GM12878 (cell line): ENCODE measurements around the gene TTC19. TPM values are rescaled to one million over a fixed set of nuclear protein-coding genes. Genes with fewer than 3 reads are reported as not detected.

ENCODE experiments used
- ATAC-seq: fragments of 200-7000 bp; cut with Tn5 transposase; 3 replicates; pipeline ENCODE4 v1.9.1; 2020; ENCODE audit warnings: mild to moderate bottlenecking, moderate library complexity
- BruUV-seq: library from RNA; stranded (reverse); fragments of 400-500 nt; replicated peaks from 2 replicates; lab custom pipeline; 2021; lab: Mats Ljungman, UMichigan
- CTCF ChIA-PET: fragments of 300-600 bp; sonication (Branson Sonifier 250); formaldehyde crosslinking; extraction: SDS; loops from one replicate; lab custom pipeline; 2021; ENCODE audit warnings: inconsistent platforms; lab: Yijun Ruan, JAX
- POLR2A ChIA-PET: fragments of 350-600 bp; formaldehyde crosslinking; extraction: SDS; loops from one replicate; lab custom pipeline; 2021; ENCODE audit warnings: inconsistent platforms; lab: Charles Lee
- RAD21 ChIA-PET: fragments of 300-600 bp; sonication (Branson Sonifier 250); formaldehyde crosslinking; loops from one replicate; lab custom pipeline; 2023; ENCODE audit warnings: antibody characterized with exemption; ENCODE audit not compliant: unreplicated experiment; lab: Charles Lee
- SMC1A ChIA-PET: fragments of 300-600 bp; sonication (Branson Sonifier 250); formaldehyde crosslinking; loops from one replicate; lab custom pipeline; 2023; ENCODE audit not compliant: unreplicated experiment, uncharacterized antibody; lab: Charles Lee
- DNase-seq: peaks from one replicate; pipeline ENCODE4 v3.0.0-alpha.2; 2011; ENCODE audit warnings: low read depth, low spot score
- FAIRE-seq: peaks from 3 replicates; lab custom pipeline; 2011; peaks lifted over from hg19 to GRCh38; lab: Jason Lieb, UNC
- H2AFZ ChIP-seq: 2 replicates; pipeline ENCODE4 v1.6.0; 2011; ENCODE audit warnings: low read depth, low read length, control low read depth; ENCODE audit not compliant: control insufficient read depth
- H3K27ac ChIP-seq: 2 replicates; pipeline ENCODE4 v1.5.1; 2011; ENCODE audit warnings: control low read depth; ENCODE audit not compliant: control insufficient read depth, insufficient read depth
- H3K27me3 ChIP-seq, 2 experiments: replicated peaks in 1 of 2; 2 replicates each; pipeline versions ENCODE4 v1.6.0 to v1.6.1; 2011; ENCODE audit warnings: low read length in 1 of 2; ENCODE audit not compliant: control insufficient read depth in 2 of 2, insufficient read depth in 2 of 2
- H3K36me3 ChIP-seq, 2 experiments: 2 replicates each; pipeline ENCODE4 v1.5.1; 2011; ENCODE audit warnings: low read length in 1 of 2; ENCODE audit not compliant: control insufficient read depth in 2 of 2, insufficient read depth in 2 of 2
- H3K4me1 ChIP-seq: 2 replicates; pipeline ENCODE4 v1.6.1; 2011; ENCODE audit warnings: mild to moderate bottlenecking, low read length, moderate library complexity, mixed read lengths; ENCODE audit not compliant: control insufficient read depth, insufficient read depth
- H3K4me2 ChIP-seq: 2 replicates; pipeline ENCODE4 v1.6.0; 2011; ENCODE audit warnings: control low read depth; ENCODE audit not compliant: control insufficient read depth, insufficient read depth
- H3K4me3 ChIP-seq: fragments of 200-600 bp; sonication (generic); 2 replicates; pipeline ENCODE4 v1.5.1; 2016
- H3K79me2 ChIP-seq: 2 replicates; pipeline ENCODE4 v1.6.0; 2011; ENCODE audit warnings: low read length; ENCODE audit not compliant: control insufficient read depth, insufficient read depth
- H3K9ac ChIP-seq: 2 replicates; pipeline ENCODE4 v1.8.0; 2011; ENCODE audit warnings: low read length, control low read depth, mixed read lengths; ENCODE audit not compliant: control insufficient read depth, insufficient read depth
- H3K9me3 ChIP-seq: replicated peaks from 3 replicates; pipeline ENCODE4 v1.5.1; 2011; ENCODE audit warnings: mild to moderate bottlenecking, low read length; ENCODE audit not compliant: control insufficient read depth, insufficient read depth
- H4K20me1 ChIP-seq: 2 replicates; pipeline ENCODE4 v1.6.0; 2011; ENCODE audit not compliant: control insufficient read depth, insufficient read depth
- CEBPB ChIP-seq, 2 experiments: fragments of 150-350 bp in 1 of 2; IDR thresholded peaks; 2 replicates each; pipeline ENCODE4 v1.6.1; 2012 to 2014; ENCODE audit warnings: low read depth in 2 of 2, low read length in 2 of 2, borderline replicate concordance in 1 of 2, inconsistent platforms in 1 of 2
- FOXM1 ChIP-seq: IDR thresholded peaks from 2 replicates; pipeline ENCODE4 v1.6.1; 2012; ENCODE audit warnings: low read depth, mild to moderate bottlenecking, inconsistent platforms, low read length, moderate library complexity
- NFXL1 ChIP-seq: fragments of 450-650 bp; IDR thresholded peaks from 2 replicates; pipeline ENCODE4 v1.6.1; 2017; ENCODE audit warnings: antibody characterized with exemption, mild to moderate bottlenecking, borderline replicate concordance
- NRF1 ChIP-seq: conservative IDR thresholded peaks from 2 replicates; pipeline ENCODE4 v1.6.1; 2011; ENCODE audit warnings: mild to moderate bottlenecking, low read depth, low read length, improper control_type of control experiment
- POU2F2 ChIP-seq: IDR thresholded peaks from 3 replicates; pipeline ENCODE4 v1.6.1; 2011; ENCODE audit warnings: low read depth, mild to moderate bottlenecking, low read length, borderline replicate concordance
- ZNF207 ChIP-seq: fragments of 450-650 bp; IDR thresholded peaks from 2 replicates; pipeline ENCODE4 v1.6.1; 2014; ENCODE audit warnings: antibody characterized with exemption, mild to moderate bottlenecking, borderline replicate concordance
- ZSCAN29 ChIP-seq: fragments of 450-650 bp; IDR thresholded peaks from 2 replicates; pipeline ENCODE4 v1.6.1; 2017; ENCODE audit warnings: mild to moderate bottlenecking, moderate library complexity
- WGBS: methylation state at CpG from one replicate; pipeline ENCODE4 v1.1.6; 2016; ENCODE audit warnings: low lambda C conversion rate; ENCODE audit not compliant: insufficient replicate concordance, insufficient coverage; ENCODE audit errors: missing lambda C conversion rate; 5-methylcytosine and 5-hydroxymethylcytosine counted together
- in situ Hi-C: fragments of 300-500 bp; cut with MboI; formaldehyde crosslinking; loops from 9 replicates; pipeline ENCODE4 v1.14.3; 2018; ENCODE audit warnings: mixed read lengths
- intact Hi-C: fragments of 100-400 bp; cut with micrococcal nuclease; formaldehyde crosslinking; loops from one replicate; pipeline ENCODE4 v1.14.2; 2022; ENCODE audit not compliant: unreplicated experiment
- polyA plus RNA-seq, 11 experiments: library from polyadenylated mRNA; depleted of rRNA in 4 of 11; unstranded in 6 of 11; stranded (reverse) in 5 of 11; fragments of >200 nt; fragmentation: Nextera tagmentation in 4 of 11; fragmentation: Illumina TruSeq in 1 of 11; extraction: Ambion mirVana in 4 of 11; extraction: Trizol in 1 of 11; gene quantifications; 1 replicate in 1 of 11; 2 replicates in 10 of 11; pipeline versions ENCODE4 v1.2.1 to v1.2.3, GENCODE V29; 2011 to 2016; ENCODE audit warnings: inconsistent platforms in 2 of 11, missing spikeins in 2 of 11, low read depth in 1 of 11
- total RNA-seq, 4 experiments: library from RNA; depleted of rRNA in 3 of 4; stranded (reverse); fragments of >200 nt in 3 of 4; fragmentation: Illumina TruSeq in 1 of 4; extraction: Trizol in 1 of 4; gene quantifications; 2 replicates each; pipeline versions ENCODE4 v1.2.1 to v1.2.3, GENCODE V29; 2013 to 2021
- TF ChIP-seq, protein P1 (sequence below): IDR thresholded peaks from 2 replicates; pipeline ENCODE4 v1.6.1; 2012; ENCODE audit warnings: low read depth, low read length, improper control_type of control experiment
- TF ChIP-seq, protein P2 (sequence below): fragments of 450-650 bp; formaldehyde crosslinking; IDR thresholded peaks from 2 replicates; pipeline ENCODE4 v1.5.0; 2022; ENCODE audit warnings: mild to moderate bottlenecking, missing genetic modification characterization
- TF ChIP-seq, protein P3 (sequence below), 3 experiments: IDR thresholded peaks in 2 of 3; conservative IDR thresholded peaks in 1 of 3; 2 replicates each; pipeline ENCODE4 v1.5.1; 2011; ENCODE audit warnings: low read depth in 3 of 3, low read length in 3 of 3, mild to moderate bottlenecking in 3 of 3, control low read depth in 2 of 3, moderate library complexity in 2 of 3, inconsistent platforms in 1 of 3, mixed read lengths in 1 of 3; ENCODE audit not compliant: control insufficient read depth in 2 of 3, insufficient read depth in 1 of 3; ENCODE audit errors: extremely low read depth in 1 of 3

Gene TTC19
- total and polyA plus RNA-seq, 10 of the 15 experiments (the other 5 are each of a cell fraction or from before 2014, with no cell fraction given) = 5.3 to 29.8 (median 20.1) TPM

DNA sequence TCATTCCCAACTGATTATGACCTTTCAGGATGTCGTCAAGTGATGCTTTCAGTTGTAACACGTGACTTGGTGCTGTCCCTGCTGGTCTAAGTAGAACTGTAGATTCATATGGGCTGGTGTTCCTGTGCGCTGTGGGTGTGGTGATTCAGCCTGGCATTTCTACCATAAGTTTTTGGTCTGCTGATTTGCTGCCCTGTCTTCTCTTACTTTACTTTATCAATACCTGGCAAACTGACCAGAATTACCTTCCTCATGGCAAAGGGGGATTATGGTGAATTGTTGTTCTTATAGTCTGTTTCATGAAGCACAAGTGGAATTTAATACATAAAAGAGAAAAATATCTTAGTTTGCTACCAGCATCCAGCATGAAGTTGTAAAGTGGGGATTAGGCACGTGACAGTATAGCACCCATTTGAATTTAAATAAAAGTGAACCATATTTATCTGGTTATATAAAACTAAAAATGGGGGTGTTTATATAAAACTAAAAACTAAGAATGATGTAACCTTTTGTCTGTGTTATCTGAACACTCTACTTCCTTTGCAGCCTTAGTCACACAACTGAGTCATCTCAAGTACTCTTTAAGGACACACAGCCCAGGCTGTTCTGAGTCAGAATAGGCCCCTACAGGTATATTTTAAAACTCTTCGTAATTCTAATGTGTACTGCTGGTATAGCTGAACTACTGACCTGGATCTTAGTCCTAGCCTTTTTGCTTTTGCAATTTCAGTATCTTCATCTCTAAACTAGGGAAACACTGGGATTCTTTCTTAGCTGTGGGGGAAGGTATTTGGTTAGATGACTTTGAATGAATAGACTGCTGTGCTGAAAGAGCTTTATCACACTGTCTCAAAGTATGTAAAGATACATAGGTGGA, 28.3 kb downstream of the TTC19 start:
- WGBS = 15% methylated on average over 5 of the region's 5 CpGs
- no peak overlapping the region for H3K4me3 ChIP-seq
- H3K4me1 ChIP-seq = peaks cover 3% of the 10 kb centered on the region; the same call in 1 of the 2 replicates
- no peaks in the 10 kb centered on the region for H3K9me3 ChIP-seq
- 0 out of 2 replicates have a peak, but pooled peaks cover 2% of the 10 kb centered on the region for H4K20me1 ChIP-seq
- H2AFZ ChIP-seq = no peak overlapping the region
- H3K36me3 ChIP-seq = peaks cover 8 to 27% of the 10 kb centered on the region in 2 experiments
- CTCF ChIA-PET = interaction anchor here (0.9 kb wide), 1 partner anchor 20 kb away, joined by 3 read pairs; no protein-coding TSS in a partner anchor
- DNase-seq = peak; percentile 19
- peak; percentile 96 for ATAC-seq
- H3K27me3 ChIP-seq = no peaks in the 10 kb centered on the region
- RAD21 ChIA-PET = no interaction called here
- H3K27ac ChIP-seq = peak overlapping the region; percentile 59; the same call in 1 of the 2 replicates
- no peak overlapping the region for H3K9ac ChIP-seq
- SMC1A ChIA-PET = interaction anchor here (0.9 to 1.1 kb wide), 2 partner anchors 14 to 24 kb away, joined by 3 to 4 read pairs; no protein-coding TSS in a partner anchor
- no peaks in the 10 kb centered on the region for H3K79me2 ChIP-seq
- POLR2A ChIA-PET = interaction anchor here (0.6 kb wide), 1 partner anchor 328 kb away, joined by 3 read pairs; no protein-coding TSS in a partner anchor
- no peak for FAIRE-seq
- H3K4me2 ChIP-seq = no peak overlapping the region
- TSS peak; percentile 26 for BruUV-seq
- intact Hi-C loops (no loop called here), in situ Hi-C loops (no loop called here)
- TF ChIP-seq POU2F2 = no peak
- TF ChIP-seq, protein P1, sequence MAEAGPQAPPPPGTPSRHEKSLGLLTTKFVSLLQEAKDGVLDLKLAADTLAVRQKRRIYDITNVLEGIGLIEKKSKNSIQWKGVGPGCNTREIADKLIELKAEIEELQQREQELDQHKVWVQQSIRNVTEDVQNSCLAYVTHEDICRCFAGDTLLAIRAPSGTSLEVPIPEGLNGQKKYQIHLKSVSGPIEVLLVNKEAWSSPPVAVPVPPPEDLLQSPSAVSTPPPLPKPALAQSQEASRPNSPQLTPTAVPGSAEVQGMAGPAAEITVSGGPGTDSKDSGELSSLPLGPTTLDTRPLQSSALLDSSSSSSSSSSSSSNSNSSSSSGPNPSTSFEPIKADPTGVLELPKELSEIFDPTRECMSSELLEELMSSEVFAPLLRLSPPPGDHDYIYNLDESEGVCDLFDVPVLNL = no peak
- TF ChIP-seq CEBPB (IDR thresholded peaks at IDR 0.05; ENCODE audit: borderline replicate concordance in 1 of 2, low read depth in 2 of 2, low read length in 2 of 2) = peak in 1 of 2 experiments; percentile 39; a peak in 1 of 4 replicates
- no peak for TF ChIP-seq NFXL1
- no peak for TF ChIP-seq ZNF207
- TF ChIP-seq, protein P2, sequence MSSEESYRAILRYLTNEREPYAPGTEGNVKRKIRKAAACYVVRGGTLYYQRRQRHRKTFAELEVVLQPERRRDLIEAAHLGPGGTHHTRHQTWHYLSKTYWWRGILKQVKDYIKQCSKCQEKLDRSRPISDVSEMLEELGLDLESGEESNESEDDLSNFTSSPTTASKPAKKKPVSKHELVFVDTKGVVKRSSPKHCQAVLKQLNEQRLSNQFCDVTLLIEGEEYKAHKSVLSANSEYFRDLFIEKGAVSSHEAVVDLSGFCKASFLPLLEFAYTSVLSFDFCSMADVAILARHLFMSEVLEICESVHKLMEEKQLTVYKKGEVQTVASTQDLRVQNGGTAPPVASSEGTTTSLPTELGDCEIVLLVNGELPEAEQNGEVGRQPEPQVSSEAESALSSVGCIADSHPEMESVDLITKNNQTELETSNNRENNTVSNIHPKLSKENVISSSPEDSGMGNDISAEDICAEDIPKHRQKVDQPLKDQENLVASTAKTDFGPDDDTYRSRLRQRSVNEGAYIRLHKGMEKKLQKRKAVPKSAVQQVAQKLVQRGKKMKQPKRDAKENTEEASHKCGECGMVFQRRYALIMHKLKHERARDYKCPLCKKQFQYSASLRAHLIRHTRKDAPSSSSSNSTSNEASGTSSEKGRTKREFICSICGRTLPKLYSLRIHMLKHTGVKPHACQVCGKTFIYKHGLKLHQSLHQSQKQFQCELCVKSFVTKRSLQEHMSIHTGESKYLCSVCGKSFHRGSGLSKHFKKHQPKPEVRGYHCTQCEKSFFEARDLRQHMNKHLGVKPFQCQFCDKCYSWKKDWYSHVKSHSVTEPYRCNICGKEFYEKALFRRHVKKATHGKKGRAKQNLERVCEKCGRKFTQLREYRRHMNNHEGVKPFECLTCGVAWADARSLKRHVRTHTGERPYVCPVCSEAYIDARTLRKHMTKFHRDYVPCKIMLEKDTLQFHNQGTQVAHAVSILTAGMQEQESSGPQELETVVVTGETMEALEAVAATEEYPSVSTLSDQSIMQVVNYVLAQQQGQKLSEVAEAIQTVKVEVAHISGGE = no peak
- no peak for TF ChIP-seq ZSCAN29
- peak; percentile 55; the same call in 1 of the 2 replicates for TF ChIP-seq FOXM1
- no peak for TF ChIP-seq NRF1
- TF ChIP-seq, protein P3, sequence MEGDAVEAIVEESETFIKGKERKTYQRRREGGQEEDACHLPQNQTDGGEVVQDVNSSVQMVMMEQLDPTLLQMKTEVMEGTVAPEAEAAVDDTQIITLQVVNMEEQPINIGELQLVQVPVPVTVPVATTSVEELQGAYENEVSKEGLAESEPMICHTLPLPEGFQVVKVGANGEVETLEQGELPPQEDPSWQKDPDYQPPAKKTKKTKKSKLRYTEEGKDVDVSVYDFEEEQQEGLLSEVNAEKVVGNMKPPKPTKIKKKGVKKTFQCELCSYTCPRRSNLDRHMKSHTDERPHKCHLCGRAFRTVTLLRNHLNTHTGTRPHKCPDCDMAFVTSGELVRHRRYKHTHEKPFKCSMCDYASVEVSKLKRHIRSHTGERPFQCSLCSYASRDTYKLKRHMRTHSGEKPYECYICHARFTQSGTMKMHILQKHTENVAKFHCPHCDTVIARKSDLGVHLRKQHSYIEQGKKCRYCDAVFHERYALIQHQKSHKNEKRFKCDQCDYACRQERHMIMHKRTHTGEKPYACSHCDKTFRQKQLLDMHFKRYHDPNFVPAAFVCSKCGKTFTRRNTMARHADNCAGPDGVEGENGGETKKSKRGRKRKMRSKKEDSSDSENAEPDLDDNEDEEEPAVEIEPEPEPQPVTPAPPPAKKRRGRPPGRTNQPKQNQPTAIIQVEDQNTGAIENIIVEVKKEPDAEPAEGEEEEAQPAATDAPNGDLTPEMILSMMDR (IDR thresholded peaks at IDR 0.05 in 2 of 3, conservative IDR thresholded peaks at IDR 0.05 in 1 of 3; ENCODE audit: control insufficient read depth in 2 of 3, extremely low read depth in 1 of 3, insufficient read depth in 1 of 3, low read depth in 3 of 3, low read length in 3 of 3) = no peak
